Measurements from ENCODE around the gene TRAF7.
"Not testable (repeated sequence)": the region's sequence is repeated elsewhere in the genome, so short reads cannot be mapped to it uniquely, and the experiment has no call there.

The TRAF7 gene

GRCh38 chr16:2126161-2126743 lies 29.3 kb upstream of the TRAF7 start:
- not testable (repeated sequence) for H3K4me1 ChIP-seq; H3K9ac ChIP-seq; H3K36me3 ChIP-seq (ENCODE audit: control insufficient read depth, insufficient read depth, low read length); H3K9me3 ChIP-seq (ENCODE audit: control insufficient read depth, low read length); H3K27ac ChIP-seq; H2AFZ ChIP-seq; H3K4me2 ChIP-seq (ENCODE audit: low read length); H3K4me3 ChIP-seq (ENCODE audit: low read depth, low read length); H3K27me3 ChIP-seq (ENCODE audit: control insufficient read depth, insufficient read depth, low read length)
- peaks cover 39% of the 10 kb centered on the region for H3K79me2 ChIP-seq

- H3K27ac ChIP-seq; H3K4me1 ChIP-seq; H3K9me3 ChIP-seq (ENCODE audit: control insufficient read depth, low read length); H3K4me3 ChIP-seq (ENCODE audit: low read depth, low read length); H2AFZ ChIP-seq; H3K27me3 ChIP-seq (ENCODE audit: control insufficient read depth, insufficient read depth, low read length); H3K9ac ChIP-seq; H3K36me3 ChIP-seq (ENCODE audit: control insufficient read depth, insufficient read depth, low read length); H3K4me2 ChIP-seq (ENCODE audit: low read length): not testable (repeated sequence)
- H3K79me2 ChIP-seq: peaks cover 41% of the 10 kb centered on the region
These were observed 28.5 kb upstream of the TRAF7 start for GRCh38 chr16:2126928-2127556.

GRCh38 chr16:2127630-2128280 lies 27.8 kb upstream of the TRAF7 start:
- H3K4me2 ChIP-seq (ENCODE audit: low read length); H3K9ac ChIP-seq; H2AFZ ChIP-seq; H3K27ac ChIP-seq; H3K4me3 ChIP-seq (ENCODE audit: low read depth, low read length); H3K9me3 ChIP-seq (ENCODE audit: control insufficient read depth, low read length); H3K27me3 ChIP-seq (ENCODE audit: control insufficient read depth, insufficient read depth, low read length); H3K36me3 ChIP-seq (ENCODE audit: control insufficient read depth, insufficient read depth, low read length); H3K4me1 ChIP-seq: not testable (repeated sequence)
- peaks cover 41% of the 10 kb centered on the region for H3K79me2 ChIP-seq

GRCh38 chr16:2129251-2129650 lies 26.3 kb upstream of the TRAF7 start:
- not testable (repeated sequence) for H3K4me2 ChIP-seq (ENCODE audit: low read length); H2AFZ ChIP-seq; H3K36me3 ChIP-seq (ENCODE audit: control insufficient read depth, insufficient read depth, low read length); H3K4me1 ChIP-seq; H3K4me3 ChIP-seq (ENCODE audit: low read depth, low read length); H3K9ac ChIP-seq; H3K27ac ChIP-seq; H3K27me3 ChIP-seq (ENCODE audit: control insufficient read depth, insufficient read depth, low read length); H3K9me3 ChIP-seq (ENCODE audit: control insufficient read depth, low read length)
- H3K79me2 ChIP-seq: peaks cover 43% of the 10 kb centered on the region

- not testable (repeated sequence) for H3K9me3 ChIP-seq (ENCODE audit: control insufficient read depth, low read length); H3K4me1 ChIP-seq; H3K36me3 ChIP-seq (ENCODE audit: control insufficient read depth, insufficient read depth, low read length); H3K4me2 ChIP-seq (ENCODE audit: low read length); H3K27me3 ChIP-seq (ENCODE audit: control insufficient read depth, insufficient read depth, low read length); H3K27ac ChIP-seq; H2AFZ ChIP-seq; H3K4me3 ChIP-seq (ENCODE audit: low read depth, low read length); H3K9ac ChIP-seq
- H3K79me2 ChIP-seq: peaks cover 40% of the 10 kb centered on the region
These were observed 25.6 kb upstream of the TRAF7 start for GRCh38 chr16:2129890-2130447.

GRCh38 chr16:2133797-2134196 lies 21.8 kb upstream of the TRAF7 start:
- H3K27ac ChIP-seq; H3K9me3 ChIP-seq (ENCODE audit: control insufficient read depth, low read length); H3K27me3 ChIP-seq (ENCODE audit: control insufficient read depth, insufficient read depth, low read length); H3K9ac ChIP-seq; H3K4me1 ChIP-seq; H3K4me2 ChIP-seq (ENCODE audit: low read length); H3K36me3 ChIP-seq (ENCODE audit: control insufficient read depth, insufficient read depth, low read length); H3K4me3 ChIP-seq (ENCODE audit: low read depth, low read length); H2AFZ ChIP-seq: not testable (repeated sequence)
- peaks cover 18% of the 10 kb centered on the region for H3K79me2 ChIP-seq

GRCh38 chr16:2135071-2135470 lies 20.5 kb upstream of the TRAF7 start:
- peaks cover 15% of the 10 kb centered on the region for H3K79me2 ChIP-seq
- H3K4me1 ChIP-seq; H3K9me3 ChIP-seq (ENCODE audit: control insufficient read depth, low read length); H3K27ac ChIP-seq; H3K27me3 ChIP-seq (ENCODE audit: control insufficient read depth, insufficient read depth, low read length); H2AFZ ChIP-seq; H3K9ac ChIP-seq; H3K36me3 ChIP-seq (ENCODE audit: control insufficient read depth, insufficient read depth, low read length): not testable (repeated sequence)
- peak overlapping the region; percentile 27 for H3K4me3 ChIP-seq (ENCODE audit: low read depth, low read length)
- H3K4me2 ChIP-seq (ENCODE audit: low read length): peak overlapping the region; percentile 47

- Histone ChIP-seq H3K4me3 (ENCODE audit: low read depth, low read length) (peak within 1 kb of the TSS; percentile 27), H3K4me2 (ENCODE audit: low read length) (peak within 1 kb of the TSS; percentile 47), H2AFZ (peak within 1 kb of the TSS; percentile 79), H3K27ac (peak within 1 kb of the TSS; percentile 53)
- not testable (repeated sequence) for H3K4me1 ChIP-seq; H3K27me3 ChIP-seq (ENCODE audit: control insufficient read depth, insufficient read depth, low read length); H3K36me3 ChIP-seq (ENCODE audit: control insufficient read depth, insufficient read depth, low read length); H3K79me2 ChIP-seq; H3K9me3 ChIP-seq (ENCODE audit: control insufficient read depth, low read length); H3K9ac ChIP-seq
These were observed 19.7 kb upstream of the TRAF7 start, which contains the start of gene PKD1 for GRCh38 chr16:2135770-2136490. Gene PKD1, minus strand, starts transcription at chr16:2135898. Its CDS starts 209 bp downstream, at chr16:2135689.
